Psoas muscle (tissue), 8 donors: ENCODE results near the gene SUCLG1. TPM values are rescaled to one million over a fixed set of nuclear protein-coding genes. Genes with fewer than 3 reads are reported as not detected.

Experiments used
- ATAC-seq, 4 donors: fragments of 200-7000 bp; cut with Tn5 transposase; one replicate each; pipeline ENCODE4 v1.9.1; 2020; ENCODE audit warnings: moderate library complexity in 3 of 4, mild to moderate bottlenecking in 2 of 4
- DNase-seq, 2 donors: peaks; one replicate each; pipeline ENCODE4 v3.0.0-alpha.2; 2020
- H3K27ac ChIP-seq: fragments of 200-600 bp; one replicate; pipeline ENCODE4 v1.8.0; 2022
- H3K27me3 ChIP-seq, 3 donors: fragments of 200-600 bp in 1 of 3; one replicate each; pipeline versions ENCODE4 v1.6.1 to v1.8.0; 2013 to 2022; ENCODE audit warnings: low read length in 2 of 3, mild to moderate bottlenecking in 2 of 3, moderate library complexity in 1 of 3; ENCODE audit not compliant: insufficient read depth in 3 of 3
- H3K36me3 ChIP-seq, 2 donors: fragments of 200-600 bp in 1 of 2; one replicate each; pipeline versions ENCODE4 v1.6.1 to v1.8.0; 2013 to 2022; ENCODE audit warnings: low read depth in 1 of 2, mild to moderate bottlenecking in 1 of 2, moderate library complexity in 1 of 2; ENCODE audit not compliant: insufficient read depth in 1 of 2
- H3K4me1 ChIP-seq: fragments of 200-600 bp; one replicate; pipeline ENCODE4 v1.8.0; 2022
- H3K4me3 ChIP-seq: fragments of 200-600 bp; one replicate; pipeline ENCODE4 v1.8.0; 2022; ENCODE audit warnings: mild to moderate bottlenecking
- H3K9me3 ChIP-seq: fragments of 200-600 bp; one replicate; pipeline ENCODE4 v1.8.0; 2022
- WGBS, 3 donors: extraction: QIAGEN DNeasy Blood & Tissue Kit; methylation state at CpG; one replicate each; pipeline versions ENCODE4 v1.1.6 to v1.1.7; 2013; 5-methylcytosine and 5-hydroxymethylcytosine counted together
- intact Hi-C, 2 donors: fragments of 100-400 bp; cut with DNase I; formaldehyde crosslinking; loops; one replicate each; pipeline versions ENCODE4 v1.11.0 to v1.14.2; 2022
- polyA plus RNA-seq, 3 donors: library from polyadenylated mRNA; stranded (reverse); fragments of 200-250 nt; gene quantifications; one replicate each; pipeline ENCODE4 v1.2.3, GENCODE V29; 2013
- total RNA-seq, 4 donors: library from RNA; stranded (reverse); fragmentation: NEBNext Ultra II Directional in 2 of 4; extraction: Animal tissue kit (Norgen Biotek cat#: 25700) in 2 of 4; gene quantifications; one replicate each; pipeline versions ENCODE4 v1.2.1 to v1.2.4, GENCODE V29; 2021 to 2023
- TF ChIP-seq, protein P1 (sequence below): fragments of 200-600 bp; IDR thresholded peaks from one replicate; pipeline ENCODE4 v1.8.0; 2022; ENCODE audit warnings: antibody characterized with exemption
- donor health status: healthy with polysubstance abuse.
- donor health status: DM: no; HTN: no; CAD: no; lungs with moderate emphysema.
- donor health status: Bipolar disorder and iron deficiency.
- donor health status: healthy.
- donor health status: DM: yes; HTN: yes; CAD: no.
- donor health status: DM: no; HTN: no; CAD: no.
- donor health status: DM: no; HTN: no; CAD: no.
- donor health status: DM: yes; HTN: yes; CAD: no.

SUCLG1 gene
- total and polyA plus RNA-seq, 7 donors, result 112 to 184 (median 164) TPM

DNA sequence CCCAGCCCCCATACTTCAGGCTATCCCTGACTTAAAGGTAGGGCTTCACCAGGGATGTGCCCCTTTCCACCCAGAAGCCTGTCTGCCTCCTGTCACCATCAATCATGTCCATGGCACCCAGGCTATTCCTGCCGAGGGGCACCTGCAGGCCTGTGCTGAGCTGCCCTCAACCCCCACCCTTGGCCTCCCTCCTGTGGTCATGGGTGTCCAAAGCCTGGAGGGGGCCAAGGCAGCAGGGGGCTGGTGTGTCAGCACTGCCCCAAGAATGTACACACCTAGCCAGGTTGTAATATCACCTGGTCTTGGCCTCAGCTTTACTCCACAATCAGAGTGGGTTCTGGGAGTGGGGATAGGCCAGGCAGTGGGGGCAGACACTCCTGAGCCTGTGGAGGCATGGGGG, 69.3 kb downstream of the SUCLG1 start:
- Histone ChIP-seq H3K27me3 (no peaks in the 10 kb centered on the region), H3K36me3 (no peaks in the 10 kb centered on the region), H3K4me3 (no peak overlapping the region), H3K4me1 (no peaks in the 10 kb centered on the region), H3K9me3 (no peaks in the 10 kb centered on the region), H3K27ac (no peak overlapping the region)
- ATAC-seq (no peak), DNase-seq (no peak)
- TF ChIP-seq, protein P1, sequence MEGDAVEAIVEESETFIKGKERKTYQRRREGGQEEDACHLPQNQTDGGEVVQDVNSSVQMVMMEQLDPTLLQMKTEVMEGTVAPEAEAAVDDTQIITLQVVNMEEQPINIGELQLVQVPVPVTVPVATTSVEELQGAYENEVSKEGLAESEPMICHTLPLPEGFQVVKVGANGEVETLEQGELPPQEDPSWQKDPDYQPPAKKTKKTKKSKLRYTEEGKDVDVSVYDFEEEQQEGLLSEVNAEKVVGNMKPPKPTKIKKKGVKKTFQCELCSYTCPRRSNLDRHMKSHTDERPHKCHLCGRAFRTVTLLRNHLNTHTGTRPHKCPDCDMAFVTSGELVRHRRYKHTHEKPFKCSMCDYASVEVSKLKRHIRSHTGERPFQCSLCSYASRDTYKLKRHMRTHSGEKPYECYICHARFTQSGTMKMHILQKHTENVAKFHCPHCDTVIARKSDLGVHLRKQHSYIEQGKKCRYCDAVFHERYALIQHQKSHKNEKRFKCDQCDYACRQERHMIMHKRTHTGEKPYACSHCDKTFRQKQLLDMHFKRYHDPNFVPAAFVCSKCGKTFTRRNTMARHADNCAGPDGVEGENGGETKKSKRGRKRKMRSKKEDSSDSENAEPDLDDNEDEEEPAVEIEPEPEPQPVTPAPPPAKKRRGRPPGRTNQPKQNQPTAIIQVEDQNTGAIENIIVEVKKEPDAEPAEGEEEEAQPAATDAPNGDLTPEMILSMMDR, result no peak
- intact Hi-C loops, result no loop called here
- WGBS, 3 donors, result 24 to 54% (median 50%) methylated on average over 1 of the region's 1 CpG

DNA sequence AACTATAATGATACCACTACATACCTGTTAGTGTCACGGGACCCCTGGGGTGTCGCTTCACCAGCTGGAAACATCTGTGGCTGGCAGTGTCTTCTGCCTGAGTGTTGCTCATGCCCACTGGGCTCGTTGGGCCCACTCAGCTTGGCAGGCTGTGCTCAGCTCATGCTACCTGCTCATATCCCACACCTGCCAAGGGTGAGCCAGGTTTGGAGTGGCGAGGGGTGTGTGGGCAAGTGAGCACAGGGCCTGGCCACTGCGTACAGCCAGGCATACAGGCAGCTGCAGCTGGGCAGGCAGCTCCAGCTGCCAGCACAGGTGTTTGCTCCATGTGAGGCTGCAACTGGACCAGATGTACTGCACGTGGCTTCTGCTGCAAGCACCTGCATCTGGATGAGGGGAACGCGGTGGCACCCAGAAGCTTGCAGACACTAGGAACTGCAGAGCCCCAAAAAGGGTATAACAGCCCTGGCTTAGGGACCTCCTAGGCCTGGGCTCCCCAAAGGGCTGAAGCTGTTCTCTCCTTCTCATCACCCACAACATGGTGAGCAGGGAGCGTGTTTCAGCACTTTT, 70.1 kb downstream of the SUCLG1 start:
- no peaks in the 10 kb centered on the region for H3K36me3 ChIP-seq
- TF ChIP-seq, protein P1, result no peak
- H3K9me3 ChIP-seq, result no peaks in the 10 kb centered on the region
- H3K4me1 ChIP-seq, result no peaks in the 10 kb centered on the region
- ATAC-seq, result no peak
- no peak overlapping the region for H3K27ac ChIP-seq
- DNase-seq, result no peak
- no peaks in the 10 kb centered on the region for H3K27me3 ChIP-seq
- no peak overlapping the region for H3K4me3 ChIP-seq
- intact Hi-C loops, result no loop called here
- WGBS, 3 donors, result 64 to 71% (median 68%) methylated on average over 9 of the region's 9 CpGs

DNA sequence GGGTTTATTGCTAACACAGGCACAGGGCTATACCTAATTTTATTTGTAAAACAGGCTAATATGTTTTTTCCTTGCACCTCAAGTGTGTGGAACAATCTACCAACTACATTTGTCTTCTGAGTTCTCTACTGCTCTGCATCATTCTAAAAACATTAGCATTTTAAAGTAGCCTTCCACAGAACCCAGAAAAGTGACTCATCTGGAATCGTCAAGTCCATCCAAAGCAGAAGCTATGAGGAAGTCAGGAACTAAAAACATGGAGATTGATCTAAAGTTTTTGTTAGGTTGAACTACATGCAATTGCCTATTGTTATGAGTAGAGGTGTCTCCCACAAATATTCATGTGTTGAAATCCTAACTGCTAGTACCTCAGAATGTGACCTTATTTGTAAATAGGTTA, 70.9 kb downstream of the SUCLG1 start:
- no peak overlapping the region for H3K4me3 ChIP-seq
- H3K36me3 ChIP-seq, result no peaks in the 10 kb centered on the region
- H3K27me3 ChIP-seq, result no peaks in the 10 kb centered on the region
- ATAC-seq (no peak), DNase-seq (no peak)
- no peaks in the 10 kb centered on the region for H3K4me1 ChIP-seq
- 58 to 84% (median 63%) methylated on average over 1 of the region's 1 CpG for WGBS, 3 donors
- H3K27ac ChIP-seq, result no peak overlapping the region
- intact Hi-C loops, result no loop called here
- TF ChIP-seq, protein P1, result no peak
- H3K9me3 ChIP-seq, result no peaks in the 10 kb centered on the region

GRCh38 chr2:84386336-84387040, 72.6 kb downstream of the SUCLG1 start:
- DNase-seq (no peak), ATAC-seq (no peak)
- Histone ChIP-seq H3K4me3 (no peak overlapping the region), H3K36me3 (no peaks in the 10 kb centered on the region), H3K27ac (no peak overlapping the region), H3K9me3 (no peaks in the 10 kb centered on the region), H3K4me1 (no peaks in the 10 kb centered on the region), H3K27me3 (no peaks in the 10 kb centered on the region)
- TF ChIP-seq, protein P1, result no peak
- 20 to 24% (median 21%) methylated on average over 7 of the region's 7 CpGs for WGBS, 3 donors
- intact Hi-C loops, result no loop called here
